ENCODE results near the gene FSD1L.

FSD1L gene

GRCh38 chr9:105457560-105458294 is 9.9 kb downstream of the FSD1L start:
- no peak overlapping the region for H3K4me3 ChIP-seq (ENCODE audit: low read depth, low read length)
- peaks cover 6% of the 10 kb centered on the region; the same call in 1 of the 2 replicates for H3K4me1 ChIP-seq (ENCODE audit: control insufficient read depth, insufficient read depth, low read length)

GRCh38 chr9:105458404-105458803 is 10.6 kb downstream of the FSD1L start:
- Histone ChIP-seq H3K9me3 (ENCODE audit: control insufficient read depth, insufficient read depth, low read length) (0 out of 2 replicates have a peak, but pooled peaks cover 2% of the 10 kb centered on the region), H3K27me3 (ENCODE audit: control insufficient read depth, insufficient read depth, low read length) (no peaks in the 10 kb centered on the region), H3K27ac (ENCODE audit: low read depth, low read length) (no peak overlapping the region), H3K4me3 (ENCODE audit: low read depth, low read length) (no peak overlapping the region), H3K9ac (ENCODE audit: low read depth, low read length) (no peak overlapping the region), H3K36me3 (ENCODE audit: control insufficient read depth, insufficient read depth, low read length) (no peaks in the 10 kb centered on the region), H3K4me1 (ENCODE audit: control insufficient read depth, insufficient read depth, low read length) (peaks cover 6% of the 10 kb centered on the region; the same call in 1 of the 2 replicates)

More at GRCh38 chr9:105457560-105458294, 9.9 kb downstream of the FSD1L start:
- Histone ChIP-seq H3K27me3 (ENCODE audit: control insufficient read depth, insufficient read depth, low read length) (no peaks in the 10 kb centered on the region), H3K36me3 (ENCODE audit: control insufficient read depth, insufficient read depth, low read length) (no peaks in the 10 kb centered on the region), H3K9ac (ENCODE audit: low read depth, low read length) (no peak overlapping the region), H3K9me3 (ENCODE audit: control insufficient read depth, insufficient read depth, low read length) (0 out of 2 replicates have a peak, but pooled peaks cover 2% of the 10 kb centered on the region), H3K27ac (ENCODE audit: low read depth, low read length) (no peak overlapping the region)

DNA sequence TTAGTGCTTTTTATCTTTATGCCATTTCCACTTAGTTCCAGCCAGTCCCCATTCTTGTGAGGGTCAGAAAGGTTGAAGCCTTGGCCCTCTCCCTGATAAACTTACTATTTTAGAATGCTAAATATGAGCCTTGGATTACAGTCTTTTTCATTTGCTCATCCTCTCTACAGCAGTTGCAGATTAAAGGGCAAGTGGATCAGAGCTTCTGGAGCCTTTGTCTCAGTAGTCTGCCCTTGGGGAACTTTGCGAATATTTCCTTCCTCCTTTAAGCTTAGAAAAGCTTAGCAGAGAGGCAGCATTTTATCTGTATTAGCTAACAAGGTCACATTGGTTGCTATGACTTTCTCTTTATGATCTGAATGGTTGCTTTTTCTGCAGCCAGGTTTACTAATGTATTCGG is 11.5 kb downstream of the FSD1L start:
- Histone ChIP-seq H3K36me3 (ENCODE audit: control insufficient read depth, insufficient read depth, low read length) (no peaks in the 10 kb centered on the region), H3K27me3 (ENCODE audit: control insufficient read depth, insufficient read depth, low read length) (no peaks in the 10 kb centered on the region), H3K27ac (ENCODE audit: low read depth, low read length) (no peak overlapping the region), H3K4me1 (ENCODE audit: control insufficient read depth, insufficient read depth, low read length) (peaks cover 6% of the 10 kb centered on the region; the same call in 1 of the 2 replicates), H3K4me3 (ENCODE audit: low read depth, low read length) (no peak overlapping the region), H3K9ac (ENCODE audit: low read depth, low read length) (no peak overlapping the region), H3K9me3 (ENCODE audit: control insufficient read depth, insufficient read depth, low read length) (0 out of 2 replicates have a peak, but pooled peaks cover 2% of the 10 kb centered on the region)

GRCh38 chr9:105466898-105467455 is 19.1 kb downstream of the FSD1L start:
- H3K9me3 ChIP-seq (ENCODE audit: control insufficient read depth, insufficient read depth, low read length) = no peaks in the 10 kb centered on the region
- no peak overlapping the region for H3K27ac ChIP-seq (ENCODE audit: low read depth, low read length)
- no peak overlapping the region for H3K9ac ChIP-seq (ENCODE audit: low read depth, low read length)
- no peaks in the 10 kb centered on the region for H3K4me1 ChIP-seq (ENCODE audit: control insufficient read depth, insufficient read depth, low read length)
- H3K4me3 ChIP-seq (ENCODE audit: low read depth, low read length) = no peak overlapping the region
- H3K36me3 ChIP-seq (ENCODE audit: control insufficient read depth, insufficient read depth, low read length) = peaks cover 37% of the 10 kb centered on the region
- no peaks in the 10 kb centered on the region for H3K27me3 ChIP-seq (ENCODE audit: control insufficient read depth, insufficient read depth, low read length)

DNA sequence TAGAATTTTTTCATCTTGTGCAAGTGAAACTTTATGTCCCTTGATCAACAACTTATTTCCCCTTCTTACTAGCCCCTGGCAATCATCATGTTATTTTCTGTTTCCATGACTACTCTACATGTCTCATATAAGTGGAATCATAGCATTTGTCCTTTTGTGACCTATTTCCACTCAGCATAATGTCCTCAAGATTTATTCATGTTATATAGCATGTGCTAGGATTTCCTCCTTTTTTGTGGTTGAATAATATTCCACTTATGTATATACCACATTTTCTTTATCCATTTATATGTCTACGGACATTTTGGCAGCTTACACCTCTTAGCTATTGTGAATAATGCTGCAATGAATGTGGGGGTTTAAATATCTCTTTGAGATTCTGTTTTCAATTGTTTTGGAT is 21.0 kb downstream of the FSD1L start:
- H3K9me3 ChIP-seq (ENCODE audit: control insufficient read depth, insufficient read depth, low read length) = no peaks in the 10 kb centered on the region
- no peaks in the 10 kb centered on the region for H3K4me1 ChIP-seq (ENCODE audit: control insufficient read depth, insufficient read depth, low read length)
- H3K4me3 ChIP-seq (ENCODE audit: low read depth, low read length) = no peak overlapping the region
- peaks cover 42% of the 10 kb centered on the region for H3K36me3 ChIP-seq (ENCODE audit: control insufficient read depth, insufficient read depth, low read length)
- no peak overlapping the region for H3K9ac ChIP-seq (ENCODE audit: low read depth, low read length)
- no peaks in the 10 kb centered on the region for H3K27me3 ChIP-seq (ENCODE audit: control insufficient read depth, insufficient read depth, low read length)
- no peak overlapping the region for H3K27ac ChIP-seq (ENCODE audit: low read depth, low read length)

DNA sequence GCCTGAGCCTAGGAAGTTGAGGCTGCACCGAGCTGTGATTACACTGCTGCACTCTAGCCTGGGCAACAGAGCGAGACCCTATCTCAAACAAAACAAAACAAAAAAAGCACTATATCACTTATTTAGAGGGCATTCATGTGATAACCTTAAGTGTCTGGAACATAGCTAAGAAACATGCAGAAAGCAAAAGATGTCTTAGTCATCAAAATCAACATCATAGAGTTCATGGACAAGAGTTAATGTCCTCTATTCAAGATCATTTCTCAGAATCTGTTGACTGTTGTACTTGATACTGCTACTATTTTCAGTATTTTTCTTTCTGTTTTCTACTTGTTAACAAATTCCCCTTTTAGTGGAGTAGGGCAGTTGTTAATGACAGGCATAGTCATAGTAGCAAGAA is 25.4 kb downstream of the FSD1L start:
- peaks cover 17% of the 10 kb centered on the region for H3K36me3 ChIP-seq (ENCODE audit: control insufficient read depth, insufficient read depth, low read length)
- no peaks in the 10 kb centered on the region for H3K27me3 ChIP-seq (ENCODE audit: control insufficient read depth, insufficient read depth, low read length)
- H3K9ac ChIP-seq (ENCODE audit: low read depth, low read length) = no peak overlapping the region
- H3K27ac ChIP-seq (ENCODE audit: low read depth, low read length) = no peak overlapping the region
- H3K4me3 ChIP-seq (ENCODE audit: low read depth, low read length) = no peak overlapping the region
- no peaks in the 10 kb centered on the region for H3K4me1 ChIP-seq (ENCODE audit: control insufficient read depth, insufficient read depth, low read length)
- H3K9me3 ChIP-seq (ENCODE audit: control insufficient read depth, insufficient read depth, low read length) = no peaks in the 10 kb centered on the region

DNA sequence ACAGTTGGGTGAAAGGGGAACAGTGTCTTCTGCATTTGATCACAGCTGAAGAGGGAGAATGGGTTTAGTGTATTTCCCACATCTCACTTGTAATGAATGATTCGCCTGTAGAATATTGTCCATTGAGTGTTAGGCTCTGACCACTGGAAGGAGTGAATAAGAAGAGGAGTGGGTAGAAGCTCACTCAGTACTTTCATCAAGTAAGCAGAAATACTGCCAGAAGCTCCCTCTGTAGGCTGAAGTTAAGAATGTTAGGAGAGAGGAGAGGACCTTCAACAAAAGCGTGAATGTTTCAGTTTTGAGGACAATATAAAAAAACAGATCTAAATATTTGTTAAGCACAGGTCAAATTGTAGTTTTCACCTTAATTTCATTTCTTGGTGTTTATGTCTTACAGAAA is 27.5 kb downstream of the FSD1L start:
- no peaks in the 10 kb centered on the region for H3K9me3 ChIP-seq (ENCODE audit: control insufficient read depth, insufficient read depth, low read length)
- no peak overlapping the region for H3K27ac ChIP-seq (ENCODE audit: low read depth, low read length)

DNA sequence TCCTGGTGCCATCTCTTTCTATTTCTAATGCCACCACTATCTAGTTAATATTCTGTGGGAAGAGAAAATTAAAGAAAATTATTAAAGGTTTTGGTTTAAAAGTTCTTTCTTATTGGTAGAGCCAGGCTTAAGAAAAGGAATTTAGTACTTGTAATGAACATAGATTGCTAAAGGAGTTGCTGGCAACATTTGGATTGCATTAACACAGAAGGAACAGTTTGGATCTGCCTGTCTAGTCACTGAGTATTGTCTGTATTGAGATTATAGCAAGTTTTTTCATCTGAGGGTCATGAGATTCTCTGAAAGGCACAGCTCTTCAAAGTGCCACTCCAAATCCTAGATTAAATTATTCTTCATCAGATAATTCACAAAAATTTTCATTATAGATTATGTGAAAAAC is 32.0 kb downstream of the FSD1L start:
- Histone ChIP-seq H3K36me3 (ENCODE audit: control insufficient read depth, insufficient read depth, low read length) (peaks cover 3% of the 10 kb centered on the region; the same call in 1 of the 2 replicates), H3K4me3 (ENCODE audit: low read depth, low read length) (no peak overlapping the region), H3K27me3 (ENCODE audit: control insufficient read depth, insufficient read depth, low read length) (no peaks in the 10 kb centered on the region), H3K4me1 (ENCODE audit: control insufficient read depth, insufficient read depth, low read length) (no peaks in the 10 kb centered on the region), H3K9me3 (ENCODE audit: control insufficient read depth, insufficient read depth, low read length) (no peaks in the 10 kb centered on the region), H3K9ac (ENCODE audit: low read depth, low read length) (no peak overlapping the region), H3K27ac (ENCODE audit: low read depth, low read length) (no peak overlapping the region)

More for the DNA sequence above, 27.5 kb downstream of the FSD1L start:
- Histone ChIP-seq H3K4me3 (ENCODE audit: low read depth, low read length) (no peak overlapping the region), H3K4me1 (ENCODE audit: control insufficient read depth, insufficient read depth, low read length) (no peaks in the 10 kb centered on the region), H3K27me3 (ENCODE audit: control insufficient read depth, insufficient read depth, low read length) (no peaks in the 10 kb centered on the region), H3K9ac (ENCODE audit: low read depth, low read length) (no peak overlapping the region), H3K36me3 (ENCODE audit: control insufficient read depth, insufficient read depth, low read length) (peaks cover 14% of the 10 kb centered on the region; the same call in 1 of the 2 replicates)

GRCh38 chr9:105483618-105484017 is 35.8 kb downstream of the FSD1L start:
- Histone ChIP-seq H3K9ac (ENCODE audit: low read depth, low read length) (no peak overlapping the region), H3K4me1 (ENCODE audit: control insufficient read depth, insufficient read depth, low read length) (no peaks in the 10 kb centered on the region), H3K27me3 (ENCODE audit: control insufficient read depth, insufficient read depth, low read length) (no peaks in the 10 kb centered on the region), H3K9me3 (ENCODE audit: control insufficient read depth, insufficient read depth, low read length) (no peaks in the 10 kb centered on the region), H3K4me3 (ENCODE audit: low read depth, low read length) (no peak overlapping the region), H3K27ac (ENCODE audit: low read depth, low read length) (no peak overlapping the region), H3K36me3 (ENCODE audit: control insufficient read depth, insufficient read depth, low read length) (peaks cover 8% of the 10 kb centered on the region)

DNA sequence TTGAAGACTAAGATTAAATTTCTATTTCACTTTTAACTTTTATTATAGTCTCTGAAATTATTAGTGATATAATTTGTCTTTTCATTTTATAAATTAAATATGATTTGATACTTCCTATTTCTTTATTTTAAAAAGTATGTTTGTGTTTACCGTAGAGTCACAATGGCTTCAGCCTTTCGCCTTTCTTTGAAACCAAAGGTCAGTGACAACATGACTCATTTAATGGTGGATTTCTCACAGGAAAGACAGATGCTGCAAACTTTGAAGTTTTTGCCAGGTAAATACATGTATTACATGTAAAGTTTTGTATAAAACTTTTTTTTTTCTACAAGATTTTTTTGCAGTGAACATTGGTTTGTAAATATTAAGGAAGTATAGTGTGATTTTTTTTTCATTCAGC is 36.4 kb downstream of the FSD1L start:
- no peaks in the 10 kb centered on the region for H3K4me1 ChIP-seq (ENCODE audit: control insufficient read depth, insufficient read depth, low read length)
- H3K9ac ChIP-seq (ENCODE audit: low read depth, low read length) = no peak overlapping the region
- no peaks in the 10 kb centered on the region for H3K27me3 ChIP-seq (ENCODE audit: control insufficient read depth, insufficient read depth, low read length)
- no peak overlapping the region for H3K4me3 ChIP-seq (ENCODE audit: low read depth, low read length)
- no peak overlapping the region for H3K27ac ChIP-seq (ENCODE audit: low read depth, low read length)
- peaks cover 8% of the 10 kb centered on the region for H3K36me3 ChIP-seq (ENCODE audit: control insufficient read depth, insufficient read depth, low read length)
- H3K9me3 ChIP-seq (ENCODE audit: control insufficient read depth, insufficient read depth, low read length) = no peaks in the 10 kb centered on the region

GRCh38 chr9:105485131-105485530 is 37.3 kb downstream of the FSD1L start:
- no peak overlapping the region for H3K27ac ChIP-seq (ENCODE audit: low read depth, low read length)
- no peaks in the 10 kb centered on the region for H3K4me1 ChIP-seq (ENCODE audit: control insufficient read depth, insufficient read depth, low read length)
- no peak overlapping the region for H3K9ac ChIP-seq (ENCODE audit: low read depth, low read length)
- H3K9me3 ChIP-seq (ENCODE audit: control insufficient read depth, insufficient read depth, low read length) = no peaks in the 10 kb centered on the region
- peaks cover 5% of the 10 kb centered on the region for H3K36me3 ChIP-seq (ENCODE audit: control insufficient read depth, insufficient read depth, low read length)
- no peaks in the 10 kb centered on the region for H3K27me3 ChIP-seq (ENCODE audit: control insufficient read depth, insufficient read depth, low read length)
- H3K4me3 ChIP-seq (ENCODE audit: low read depth, low read length) = no peak overlapping the region

Measured in HUES48 (cell line).